Measurements from ENCODE around the gene GIPC1.

DNA sequence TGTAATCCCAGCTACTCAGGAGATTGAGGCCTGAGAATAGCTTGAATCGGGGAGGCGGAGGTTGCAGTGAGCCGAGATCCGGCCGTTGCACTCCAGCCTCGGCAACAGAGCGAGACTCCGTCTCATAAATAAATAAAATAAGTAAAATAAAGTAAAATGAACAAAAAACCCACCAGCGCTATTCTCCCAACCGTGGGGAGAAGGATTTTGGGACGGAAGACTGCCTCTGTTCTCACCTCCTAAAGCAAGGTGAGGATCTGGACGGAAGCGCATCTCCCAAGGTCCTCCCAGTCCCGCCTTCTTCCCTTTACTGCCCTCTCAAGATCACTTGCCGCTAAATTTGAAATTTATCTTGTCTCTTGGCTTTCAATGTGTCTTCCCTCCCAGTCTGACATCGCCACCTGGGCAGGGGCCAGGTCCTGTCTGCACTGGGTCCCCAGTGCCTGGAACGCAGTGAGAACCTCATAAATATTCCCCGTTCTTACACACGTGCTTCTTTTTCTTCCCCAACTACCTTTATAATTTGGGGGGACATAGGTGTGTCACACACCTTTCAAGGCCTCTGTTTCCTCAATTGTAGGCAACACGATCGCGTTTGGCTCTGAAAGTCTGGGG lies 23.4 kb upstream of the GIPC1 start:
- no peak for TF ChIP-seq EP300 (IDR thresholded peaks at IDR 0.05)
- no peak for TF ChIP-seq POLR2A (IDR thresholded peaks at IDR 0.05)

Data from tibial nerve (tissue), 3 donors.